Endodermal cell (in vitro differentiated cells): ENCODE data around the gene CHMP4B. TPM values are rescaled to one million over a fixed set of nuclear protein-coding genes. Genes with fewer than 3 reads are reported as not detected.
A peak's percentile ranks its signal among the peaks of the same experiment; 100 is the strongest.

ENCODE experiments used
- DNase-seq: peaks from one replicate; pipeline ENCODE4 v3.0.0-alpha.2; 2017
- H3K27ac ChIP-seq: 2 replicates; pipeline ENCODE4 v1.5.1; 2013; ENCODE audit warnings: mild to moderate bottlenecking, low read depth, low read length, moderate library complexity
- H3K27me3 ChIP-seq: 2 replicates; pipeline ENCODE4 v1.6.1; 2013; ENCODE audit warnings: mild to moderate bottlenecking, low read length, moderate library complexity; ENCODE audit not compliant: insufficient read depth, control insufficient read depth, poor library complexity, severe bottlenecking
- H3K36me3 ChIP-seq: 2 replicates; pipeline ENCODE4 v1.7.0; 2013; ENCODE audit warnings: mild to moderate bottlenecking, low read length, moderate library complexity; ENCODE audit not compliant: control insufficient read depth, insufficient read depth
- H3K4me1 ChIP-seq: one replicate; pipeline ENCODE4 v1.7.0; 2013; ENCODE audit warnings: low read length; ENCODE audit not compliant: control insufficient read depth, insufficient read depth
- H3K4me3 ChIP-seq: 2 replicates; pipeline ENCODE4 v1.5.1; 2013; ENCODE audit warnings: mild to moderate bottlenecking, low read length, moderate library complexity
- H3K9ac ChIP-seq: 2 replicates; pipeline ENCODE4 v1.6.1; 2013; ENCODE audit warnings: mild to moderate bottlenecking, low read length, moderate library complexity; ENCODE audit not compliant: poor library complexity, severe bottlenecking; ENCODE audit errors: extremely low read depth
- H3K9me3 ChIP-seq: 2 replicates; pipeline ENCODE4 v1.6.1; 2013; ENCODE audit warnings: mild to moderate bottlenecking, low read length, moderate library complexity; ENCODE audit not compliant: control insufficient read depth
- H3K27ac Mint-ChIP-seq: 2 replicates; pipeline ENCODE4 v1.8.0; 2020; ENCODE audit warnings: mixed read lengths
- H3K27me3 Mint-ChIP-seq: 2 replicates; pipeline ENCODE4 v1.8.0; 2021; ENCODE audit warnings: mild to moderate bottlenecking, mixed read lengths; ENCODE audit not compliant: insufficient read depth
- H3K36me3 Mint-ChIP-seq: 2 replicates; pipeline ENCODE4 v1.8.0; 2020; ENCODE audit warnings: low read depth, mixed read lengths
- H3K4me1 Mint-ChIP-seq: 2 replicates; pipeline ENCODE4 v1.8.0; 2020; ENCODE audit warnings: mixed read lengths
- H3K4me3 Mint-ChIP-seq: 2 replicates; pipeline ENCODE4 v1.8.0; 2020; ENCODE audit warnings: mild to moderate bottlenecking, moderate library complexity, mixed read lengths
- H3K9me3 Mint-ChIP-seq: 2 replicates; pipeline ENCODE4 v1.8.0; 2020; ENCODE audit warnings: mild to moderate bottlenecking, mixed read lengths
- CTCF ChIP-seq: fragments of 200-600 bp; sonication (generic); conservative IDR thresholded peaks from 2 replicates; pipeline ENCODE4 v1.5.0; 2021; ENCODE audit warnings: antibody characterized with exemption, mild to moderate bottlenecking
- WGBS, 2 experiments: methylation state at CpG; one replicate each; pipeline versions ENCODE4 v1.1.5 to v1.1.7; 2013; ENCODE audit warnings: missing lambda C conversion rate in 2 of 2, mixed read lengths in 1 of 2; ENCODE audit not compliant: insufficient coverage in 1 of 2, insufficient read length in 1 of 2; 5-methylcytosine and 5-hydroxymethylcytosine counted together
- total RNA-seq, 2 donors: library from RNA; stranded (reverse); fragmentation: NEBNext Ultra II Directional in 1 of 2; extraction: Animal tissue kit (Norgen Biotek cat#: 25700) in 1 of 2; gene quantifications; 2 replicates in 1 of 2; 3 replicates in 1 of 2; pipeline ENCODE4 v1.2.1, GENCODE V29; 2021

The CHMP4B gene
- total RNA-seq, 2 donors from 2014 or later, result 81.5 to 116 TPM

DNA sequence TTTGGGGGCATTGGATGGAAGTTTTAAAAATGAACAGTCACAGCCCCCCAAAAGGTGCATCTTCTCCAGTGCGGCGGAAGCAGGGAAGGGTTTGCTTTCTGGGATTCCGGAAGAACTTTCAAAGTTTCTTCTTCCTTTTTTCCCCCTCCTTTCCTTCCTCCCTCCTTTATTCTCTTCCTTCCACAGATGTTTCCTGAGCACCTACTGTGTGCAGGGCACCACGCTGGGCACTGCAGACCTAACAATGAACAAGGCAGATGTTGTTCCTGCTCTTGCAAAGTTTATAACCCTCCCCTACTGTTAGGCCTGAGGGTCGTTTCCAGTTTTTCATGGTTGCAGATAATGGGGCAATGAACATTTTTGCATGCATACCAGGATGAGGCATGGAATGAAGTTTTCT, 58.1 kb downstream of the CHMP4B start:
- 83 to 89% methylated on average over 5 of the region's 5 CpGs for WGBS, 2 experiments
- H3K27ac ChIP-seq, result no peak overlapping the region
- H3K27me3 Mint-ChIP-seq, result peaks cover 1% of the 10 kb centered on the region

DNA sequence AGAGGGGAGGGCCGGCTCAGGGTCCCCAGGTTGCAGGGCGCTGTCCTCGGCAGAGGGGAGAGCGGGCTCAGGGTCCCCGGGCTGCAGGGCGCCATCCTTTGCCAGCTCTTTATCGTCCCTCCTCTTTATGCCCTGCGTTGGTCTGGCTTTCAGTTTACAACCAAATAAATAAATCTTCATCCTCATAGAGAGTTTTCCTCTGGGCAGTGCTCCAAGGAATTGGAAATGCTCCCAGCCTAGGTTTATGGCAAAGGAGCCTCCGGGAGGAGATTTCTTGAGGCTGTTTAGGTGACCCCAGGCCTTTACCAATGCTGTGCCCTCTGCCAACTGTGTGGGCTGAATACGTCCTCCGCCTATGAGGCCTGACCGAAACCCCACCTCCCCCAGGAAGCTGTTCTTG, 60.2 kb downstream of the CHMP4B start:
- Histone ChIP-seq H3K4me3 (no peak overlapping the region), H3K9ac (no peak overlapping the region), H3K4me1 (no peaks in the 10 kb centered on the region), H3K36me3 (no peaks in the 10 kb centered on the region), H3K9me3 (no peaks in the 10 kb centered on the region), H3K27me3 (no peaks in the 10 kb centered on the region), H3K27ac (no peak overlapping the region)
- DNase-seq, result no peak
- peaks cover 2% of the 10 kb centered on the region for H3K9me3 Mint-ChIP-seq
- 92 to 94% methylated on average over 9 to 12 of the region's 12 CpGs for WGBS, 2 experiments
- H3K27ac Mint-ChIP-seq, result no peak overlapping the region
- TF ChIP-seq CTCF, result no peak
- H3K27me3 Mint-ChIP-seq, result peaks cover 1% of the 10 kb centered on the region
- H3K36me3 Mint-ChIP-seq, result no peaks in the 10 kb centered on the region
- no peak overlapping the region for H3K4me3 Mint-ChIP-seq
- peaks cover 15% of the 10 kb centered on the region for H3K4me1 Mint-ChIP-seq

More for the DNA sequence above, 58.1 kb downstream of the CHMP4B start:
- no peak overlapping the region for H3K4me3 Mint-ChIP-seq
- peaks cover 14% of the 10 kb centered on the region for H3K4me1 Mint-ChIP-seq
- DNase-seq, result no peak
- Histone ChIP-seq H3K4me1 (no peaks in the 10 kb centered on the region), H3K27me3 (no peaks in the 10 kb centered on the region), H3K4me3 (no peak overlapping the region), H3K9ac (no peak overlapping the region), H3K9me3 (no peaks in the 10 kb centered on the region), H3K36me3 (no peaks in the 10 kb centered on the region)
- no peaks in the 10 kb centered on the region for H3K36me3 Mint-ChIP-seq
- TF ChIP-seq CTCF, result no peak
- peaks cover under 1% of the 10 kb centered on the region for H3K9me3 Mint-ChIP-seq
- no peak overlapping the region for H3K27ac Mint-ChIP-seq

- DNase-seq, result peak; percentile 64
- TF ChIP-seq CTCF, result no peak
- no peaks in the 10 kb centered on the region for H3K36me3 ChIP-seq
- H3K9me3 ChIP-seq, result peaks cover 2% of the 10 kb centered on the region
- H3K27me3 ChIP-seq, result no peaks in the 10 kb centered on the region
- no peaks in the 10 kb centered on the region for H3K4me1 ChIP-seq
- peaks cover 14% of the 10 kb centered on the region for H3K9me3 Mint-ChIP-seq
- peaks cover 15% of the 10 kb centered on the region for H3K4me1 Mint-ChIP-seq
- H3K27me3 Mint-ChIP-seq, result peaks cover 3% of the 10 kb centered on the region
- H3K27ac ChIP-seq, result no peak overlapping the region
- no peak overlapping the region for H3K4me3 ChIP-seq
- 74 to 75% methylated on average over 5 to 7 of the region's 7 CpGs for WGBS, 2 experiments
- peak overlapping the region; percentile 57 for H3K27ac Mint-ChIP-seq
- no peaks in the 10 kb centered on the region for H3K36me3 Mint-ChIP-seq
- H3K9ac ChIP-seq, result no peak overlapping the region
- no peak overlapping the region for H3K4me3 Mint-ChIP-seq
These were observed 63.0 kb downstream of the CHMP4B start for GRCh38 chr20:33874129-33874528.
